ENCODE data around the gene SYNE1. TPM values are rescaled to one million over a fixed set of nuclear protein-coding genes. Genes with fewer than 3 reads are reported as not detected.

Gene SYNE1
- total and polyA plus RNA-seq, 4 donors: 10.2 to 105 (median 24.5) TPM

DNA sequence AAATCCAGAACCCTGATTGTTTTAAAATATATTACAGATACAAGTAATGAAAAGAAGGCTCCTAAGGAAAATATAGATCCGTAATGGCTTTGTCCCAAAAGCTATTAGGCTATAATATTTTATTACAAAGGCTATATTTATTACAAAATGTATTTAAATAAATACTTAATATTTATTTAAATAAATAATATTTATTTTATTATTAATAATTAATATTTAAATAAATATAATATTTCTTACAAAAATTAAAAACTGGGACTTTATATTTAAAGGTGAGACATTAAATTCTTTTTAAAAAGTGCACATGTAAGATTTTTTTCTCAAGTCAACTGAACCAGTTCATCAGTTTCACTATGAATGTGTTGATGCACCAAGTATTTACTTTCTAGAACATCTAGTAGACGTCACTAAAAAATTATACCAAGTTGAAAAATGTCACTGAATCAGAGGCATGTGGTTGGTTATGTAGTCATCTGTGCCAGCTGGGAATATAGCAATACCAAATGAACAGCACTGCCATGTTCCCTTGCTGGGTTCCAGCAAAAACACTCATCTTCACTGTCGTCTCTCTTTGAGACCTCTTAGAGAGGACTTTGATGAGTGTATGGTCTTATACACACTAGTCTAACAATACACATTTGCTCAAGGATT lies 550.8 kb downstream of the SYNE1 start:
- no peak overlapping the region for H3K9ac ChIP-seq (ENCODE audit: low read depth in 1 of 2, low read length in 2 of 2)
- no peak overlapping the region for H3K4me3 ChIP-seq (ENCODE audit: low read depth in 1 of 3, low read length in 3 of 3)
- TF ChIP-seq TAF1 (conservative IDR thresholded peaks at IDR 0.05): no peak
- TF ChIP-seq FOXA2 (IDR thresholded peaks at IDR 0.05): no peak
- TF ChIP-seq, protein P1, sequence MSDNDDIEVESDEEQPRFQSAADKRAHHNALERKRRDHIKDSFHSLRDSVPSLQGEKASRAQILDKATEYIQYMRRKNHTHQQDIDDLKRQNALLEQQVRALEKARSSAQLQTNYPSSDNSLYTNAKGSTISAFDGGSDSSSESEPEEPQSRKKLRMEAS (IDR thresholded peaks at IDR 0.05): no peak
- no peak for TF ChIP-seq NR2F2 (IDR thresholded peaks at IDR 0.05)
- TF ChIP-seq HNF4A (conservative IDR thresholded peaks at IDR 0.05): no peak
- no peak for TF ChIP-seq FOXA1 (IDR thresholded peaks at IDR 0.05)
- TF ChIP-seq GABPA (IDR thresholded peaks at IDR 0.05 in 1 of 2, conservative IDR thresholded peaks at IDR 0.05 in 1 of 2): no peak
- TF ChIP-seq RAD21 (IDR thresholded peaks at IDR 0.05): no peak
- no peak for TF ChIP-seq RXRA (IDR thresholded peaks at IDR 0.05)
- no peak for TF ChIP-seq JUND (IDR thresholded peaks at IDR 0.05)
- TF ChIP-seq YY1 (IDR thresholded peaks at IDR 0.05): no peak
- no peak for TF ChIP-seq SP1 (IDR thresholded peaks at IDR 0.05)
- TF ChIP-seq REST (IDR thresholded peaks at IDR 0.05): no peak
- TF ChIP-seq CTCF (IDR thresholded peaks at IDR 0.05; ENCODE audit: low read depth, low read length, missing input control): no peak
- no peak for TF ChIP-seq EGR1 (IDR thresholded peaks at IDR 0.05; ENCODE audit: low read depth in 2 of 2)
- TF ChIP-seq HNF4G (IDR thresholded peaks at IDR 0.05): no peak
- TF ChIP-seq ATF3 (IDR thresholded peaks at IDR 0.05): no peak
- no peak for TF ChIP-seq ZBTB33 (IDR thresholded peaks at IDR 0.05)
- DNase-seq (ENCODE audit: low spot score): no peak
- H3K9me3 ChIP-seq (ENCODE audit: control insufficient read depth in 4 of 4, low read length in 3 of 4): no peaks in the 10 kb centered on the region
- H3K4me1 ChIP-seq (ENCODE audit: control insufficient read depth in 4 of 4, insufficient read depth in 4 of 4, low read length in 3 of 4): no peaks in the 10 kb centered on the region
- H3K36me3 ChIP-seq (ENCODE audit: control insufficient read depth in 4 of 4, insufficient read depth in 3 of 4, low read depth in 1 of 4, low read length in 3 of 4): no peaks in the 10 kb centered on the region
- H3K27ac ChIP-seq (ENCODE audit: low read depth in 1 of 2, low read length in 2 of 2): no peak overlapping the region
- no peaks in the 10 kb centered on the region for H3K27me3 ChIP-seq (ENCODE audit: control insufficient read depth in 4 of 4, insufficient read depth in 4 of 4, low read length in 3 of 4)
- WGBS: 92% methylated on average over 3 of the region's 3 CpGs
